ENCODE measurements around the gene KIRREL3. TPM values are rescaled to one million over a fixed set of nuclear protein-coding genes. Genes with fewer than 3 reads are reported as not detected.

KIRREL3 gene
- total and polyA plus RNA-seq, 2 of the 4 experiments (the other 2 are of a cell fraction) = 10.9 to 15.9 TPM

- no peak overlapping the region for H2BK120ac ChIP-seq (ENCODE audit: low read depth, low read length)
Observed at GRCh38 chr11:126772267-126772666, 228.3 kb downstream of the KIRREL3 start.

More at GRCh38 chr11:126772267-126772666, 228.3 kb downstream of the KIRREL3 start:
- intact Hi-C loops (cut with micrococcal nuclease) (no loop called here), dilution Hi-C loops (cut with HindIII; ENCODE audit: low sequenced_read_pairs, unreplicated experiment) (no loop called here), in situ Hi-C loops (cut with MboI; ENCODE audit: low sequenced_read_pairs) (no loop called here)
- H2AK9ac ChIP-seq (replicated peaks; ENCODE audit: low read depth, low read length, poor library complexity) = no peak overlapping the region
- H3K9me1 ChIP-seq (ENCODE audit: insufficient read depth, low read length) = no peaks in the 10 kb centered on the region
- no peak for ATAC-seq (ENCODE audit: low read depth)
- no peak overlapping the region for H3K9ac ChIP-seq (ENCODE audit: low read depth, low read length)
- H3K18ac ChIP-seq (ENCODE audit: low read depth, low read length) = no peak overlapping the region
- no peak overlapping the region for H3K27ac ChIP-seq (ENCODE audit: insufficient read depth, low read length)
- H3K9me3 ChIP-seq (ENCODE audit: control insufficient read depth, insufficient read depth, low read length) = no peaks in the 10 kb centered on the region
- H2AFZ ChIP-seq (replicated peaks; ENCODE audit: low read length, poor library complexity) = no peak overlapping the region
- H3K23ac ChIP-seq (ENCODE audit: low read depth, low read length) = no peak overlapping the region
- TF ChIP-seq ELK1 (IDR thresholded peaks at IDR 0.05; ENCODE audit: borderline replicate concordance, low read depth, low read length) (no peak), CTCF (conservative IDR thresholded peaks at IDR 0.05; ENCODE audit: low read depth, low read length) (no peak), MAZ (IDR thresholded peaks at IDR 0.05; ENCODE audit: borderline replicate concordance, low read depth, low read length) (no peak), SMC3 (IDR thresholded peaks at IDR 0.05; ENCODE audit: low read depth, low read length) (no peak), CEBPB (IDR thresholded peaks at IDR 0.05; ENCODE audit: low read depth, low read length) (no peak), MXI1 (IDR thresholded peaks at IDR 0.05; ENCODE audit: borderline replicate concordance, low read depth, low read length) (no peak), POLR2A (IDR thresholded peaks at IDR 0.05; ENCODE audit: low read depth, low read length) (no peak), RAD21 (IDR thresholded peaks at IDR 0.05; ENCODE audit: low read length) (no peak), USF2 (IDR thresholded peaks at IDR 0.05; ENCODE audit: low read depth, low read length) (no peak), RFX5 (IDR thresholded peaks at IDR 0.05; ENCODE audit: low read depth, low read length) (no peak), RCOR1 (IDR thresholded peaks at IDR 0.05; ENCODE audit: insufficient replicate concordance, low read length) (no peak), NFE2L2 (IDR thresholded peaks at IDR 0.05; ENCODE audit: low read depth, low read length) (no peak), BHLHE40 (IDR thresholded peaks at IDR 0.05; ENCODE audit: low read depth, low read length) (no peak)
- no peak overlapping the region for H2AK5ac ChIP-seq (ENCODE audit: low read depth, low read length)
- no peak overlapping the region for H3K4me2 ChIP-seq (ENCODE audit: low read depth, low read length)
- no peaks in the 10 kb centered on the region for H3K36me3 ChIP-seq (ENCODE audit: control insufficient read depth, insufficient read depth, low read length)
- POLR2A ChIA-PET (ENCODE audit: unreplicated experiment) = interaction anchor here (0.6 kb wide), 1 partner anchor 70 kb away, joined by 3 read pairs; no protein-coding TSS in a partner anchor
- H3K4me3 ChIP-seq (ENCODE audit: insufficient read depth, low read depth, low read length) = no peak overlapping the region
- no peak overlapping the region for H3K4ac ChIP-seq (ENCODE audit: low read depth, low read length)
- H3K27me3 ChIP-seq (ENCODE audit: control insufficient read depth, insufficient read depth, low read length) = no peaks in the 10 kb centered on the region
- no peak overlapping the region for H4K5ac ChIP-seq (ENCODE audit: low read depth, low read length)
- H3K4me1 ChIP-seq (ENCODE audit: control insufficient read depth, insufficient read depth, low read length) = no peaks in the 10 kb centered on the region
- no peak overlapping the region for H2BK5ac ChIP-seq (ENCODE audit: low read depth, low read length, poor library complexity, severe bottlenecking)
- no peak overlapping the region for H3K56ac ChIP-seq (ENCODE audit: extremely low read depth, insufficient read depth, low read length)
- H4K91ac ChIP-seq (ENCODE audit: insufficient read depth, low read depth, low read length) = no peak overlapping the region
- no peak overlapping the region for H2BK20ac ChIP-seq (ENCODE audit: low read depth, low read length)
- H3K14ac ChIP-seq (replicated peaks; ENCODE audit: low read depth, low read length) = no peak overlapping the region
- H3K79me1 ChIP-seq (ENCODE audit: low read depth in 1 of 2, low read length in 2 of 2) = no peaks in the 10 kb centered on the region; a peak in 1 of 4 replicates
- H4K8ac ChIP-seq (ENCODE audit: low read depth in 2 of 2, low read length in 2 of 2) = no peak overlapping the region
- BruUV-seq (replicated peaks) = no TSS peak
- DNase-seq = no peak
- 76% methylated on average over 8 of the region's 8 CpGs; no CpG with 5 or more reads in 1 of the 2 experiments for WGBS, 2 experiments (ENCODE audit: extremely low coverage in 2 of 2, insufficient read length in 1 of 2)
- no peak overlapping the region for H2BK15ac ChIP-seq (ENCODE audit: low read depth, low read length)
- CTCF ChIA-PET = no interaction called here
- no peaks in the 10 kb centered on the region; the same call in 1 of the 2 replicates for H4K20me1 ChIP-seq (ENCODE audit: insufficient read depth, low read length)

Measured in IMR-90 (cell line).